H1 (cell line): Measurements from ENCODE around the gene TIFAB. TPM values are rescaled to one million over a fixed set of nuclear protein-coding genes. Genes with fewer than 3 reads are reported as not detected.

Experiments
- CTCF ChIA-PET: fragments of 300-600 bp; sonication (Branson Sonifier 250); formaldehyde crosslinking; loops from one replicate; lab custom pipeline; 2021; ENCODE audit not compliant: partially characterized antibody; lab: Charles Lee
- POLR2A ChIA-PET: fragments of 300-600 bp; sonication (Branson Sonifier 250); formaldehyde crosslinking; loops from one replicate; lab custom pipeline; 2021; ENCODE audit warnings: inconsistent platforms; ENCODE audit not compliant: partially characterized antibody; lab: Charles Lee
- DNase-seq, 2 experiments: peaks; one replicate each; pipeline versions ENCODE4 v3.0.0 to v3.0.0-alpha.2; 2010 to 2022; ENCODE audit warnings: low spot score in 2 of 2, low read depth in 1 of 2, mixed read lengths in 1 of 2
- FAIRE-seq: peaks from 2 replicates; lab custom pipeline; 2011; peaks lifted over from hg19 to GRCh38; lab: Jason Lieb, UNC
- H2AFZ ChIP-seq: 2 replicates; pipeline ENCODE4 v1.8.1; 2012; ENCODE audit warnings: low read length, inconsistent platforms
- H2AK5ac ChIP-seq: 2 replicates; pipeline ENCODE4 v1.6.1; 2013; ENCODE audit warnings: low read depth, low read length
- H2BK120ac ChIP-seq: replicated peaks from 2 replicates; pipeline ENCODE3; 2013; ENCODE audit warnings: low read depth, low read length, inconsistent platforms
- H2BK12ac ChIP-seq: 2 replicates; pipeline ENCODE4 v1.6.1; 2013; ENCODE audit warnings: low read depth, low read length
- H2BK15ac ChIP-seq: 2 replicates; pipeline ENCODE4 v1.6.1; 2013; ENCODE audit warnings: low read length
- H2BK20ac ChIP-seq: 2 replicates; pipeline ENCODE4 v1.6.1; 2013; ENCODE audit warnings: low read length
- H2BK5ac ChIP-seq: 2 replicates; pipeline ENCODE4 v1.6.1; 2013; ENCODE audit warnings: low read depth, low read length
- H3K14ac ChIP-seq: 2 replicates; pipeline ENCODE4 v1.6.1; 2013; ENCODE audit warnings: inconsistent platforms; ENCODE audit not compliant: insufficient read length
- H3K18ac ChIP-seq: 2 replicates; pipeline ENCODE4 v1.6.1; 2013; ENCODE audit warnings: low read length; ENCODE audit errors: extremely low read depth
- H3K23ac ChIP-seq: 2 replicates; pipeline ENCODE4 v1.6.1; 2013; ENCODE audit warnings: inconsistent platforms; ENCODE audit not compliant: insufficient read length
- H3K23me2 ChIP-seq: 2 replicates; pipeline ENCODE4 v1.6.1; 2013; ENCODE audit warnings: low read depth, low read length
- H3K27ac ChIP-seq: 2 replicates; pipeline ENCODE4 v1.6.1; 2011; ENCODE audit warnings: low read depth, low read length, inconsistent platforms
- H3K27me3 ChIP-seq, 4 experiments: replicated peaks in 1 of 4; 1 replicate in 1 of 4; 2 replicates in 3 of 4; pipeline versions ENCODE4 v1.6.1 to v1.8.1; 2011 to 2013; ENCODE audit warnings: low read length in 3 of 4, mild to moderate bottlenecking in 3 of 4, inconsistent platforms in 2 of 4, mixed read lengths in 2 of 4, moderate library complexity in 1 of 4; ENCODE audit not compliant: control insufficient read depth in 3 of 4, insufficient read depth in 3 of 4; ENCODE audit errors: extremely low read depth in 1 of 4
- H3K36me3 ChIP-seq, 4 experiments: 2 replicates each; pipeline versions ENCODE4 v1.6.1 to v1.8.1; 2011 to 2013; ENCODE audit warnings: mild to moderate bottlenecking in 4 of 4, low read length in 3 of 4, moderate library complexity in 2 of 4, control low read depth in 1 of 4, inconsistent platforms in 1 of 4; ENCODE audit not compliant: insufficient read depth in 4 of 4, control insufficient read depth in 2 of 4
- H3K4ac ChIP-seq: replicated peaks from 2 replicates; pipeline ENCODE3; 2013; ENCODE audit warnings: low read length, low read depth, mixed read lengths, inconsistent platforms; ENCODE audit not compliant: insufficient read length
- H3K4me1 ChIP-seq, 4 experiments: replicated peaks in 1 of 4; 1 replicate in 1 of 4; 2 replicates in 3 of 4; pipeline versions ENCODE4 v1.6.1 to v1.8.1; 2011 to 2013; ENCODE audit warnings: low read length in 3 of 4, inconsistent platforms in 2 of 4, mixed read lengths in 1 of 4; ENCODE audit not compliant: insufficient read depth in 4 of 4, control insufficient read depth in 3 of 4
- H3K4me2 ChIP-seq, 2 experiments: 2 replicates each; pipeline versions ENCODE4 v1.6.1 to v1.8.1; 2011 to 2013; ENCODE audit warnings: low read depth in 2 of 2, low read length in 2 of 2, control low read depth in 1 of 2, inconsistent platforms in 1 of 2, mild to moderate bottlenecking in 1 of 2; ENCODE audit not compliant: insufficient read depth in 1 of 2
- H3K4me3 ChIP-seq, 4 experiments: fragments of 200-600, 300-600 bp in 1 of 4; sonication (generic), shearing (Covaris generic), sonication (Bioruptor Twin) in 1 of 4; 2 replicates each; pipeline versions ENCODE4 v1.5.1 to v1.8.1; 2011 to 2016; ENCODE audit warnings: low read length in 4 of 4, low read depth in 3 of 4, control low read depth in 2 of 4, inconsistent platforms in 2 of 4, mild to moderate bottlenecking in 2 of 4, mixed read lengths in 1 of 4, moderate library complexity in 1 of 4; ENCODE audit not compliant: insufficient read depth in 2 of 4; ENCODE audit errors: extremely low read depth in 1 of 4
- H3K56ac ChIP-seq: replicated peaks from 2 replicates; pipeline ENCODE3; 2013; ENCODE audit warnings: low read depth, mild to moderate bottlenecking, mixed read lengths, low read length, inconsistent platforms; ENCODE audit not compliant: insufficient read length
- H3K79me1 ChIP-seq: 2 replicates; pipeline ENCODE4 v1.6.1; 2013; ENCODE audit warnings: low read depth, low read length, control low read depth
- H3K79me2 ChIP-seq, 2 experiments: 2 replicates each; pipeline versions ENCODE4 v1.6.1 to v1.8.1; 2012 to 2013; ENCODE audit warnings: low read length in 2 of 2, mild to moderate bottlenecking in 2 of 2, inconsistent platforms in 1 of 2; ENCODE audit not compliant: insufficient read depth in 2 of 2, control insufficient read depth in 1 of 2
- H3K9ac ChIP-seq, 4 experiments: replicated peaks in 1 of 4; 1 replicate in 1 of 4; 2 replicates in 3 of 4; pipeline versions ENCODE4 v1.6.1 to v1.8.1; 2011 to 2013; ENCODE audit warnings: low read depth in 3 of 4, low read length in 3 of 4, control low read depth in 2 of 4, mild to moderate bottlenecking in 2 of 4, moderate library complexity in 2 of 4, inconsistent platforms in 1 of 4; ENCODE audit errors: extremely low read depth in 1 of 4
- H3K9me3 ChIP-seq, 2 experiments: 2 replicates each; pipeline versions ENCODE4 v1.6.1 to v1.8.1; 2012 to 2013; ENCODE audit warnings: mild to moderate bottlenecking in 2 of 2, moderate library complexity in 2 of 2, control low read depth in 1 of 2, inconsistent platforms in 1 of 2, low read depth in 1 of 2, low read length in 1 of 2, mixed read lengths in 1 of 2; ENCODE audit not compliant: insufficient read depth in 2 of 2
- H4K20me1 ChIP-seq, 2 experiments: replicated peaks in 1 of 2; 2 replicates each; pipeline versions ENCODE3 to v1.8.1; 2011 to 2013; ENCODE audit warnings: inconsistent platforms in 2 of 2, low read length in 2 of 2, mild to moderate bottlenecking in 1 of 2; ENCODE audit not compliant: insufficient read depth in 2 of 2, control insufficient read depth in 1 of 2
- H4K5ac ChIP-seq: 2 replicates; pipeline ENCODE4 v1.6.1; 2013; ENCODE audit warnings: low read length, low read depth, mixed read lengths, inconsistent platforms; ENCODE audit not compliant: insufficient read length
- H4K8ac ChIP-seq: 2 replicates; pipeline ENCODE4 v1.8.0; 2013; ENCODE audit warnings: mild to moderate bottlenecking, moderate library complexity, low read length, inconsistent platforms; ENCODE audit not compliant: insufficient read depth; ENCODE audit errors: extremely low read depth
- H4K91ac ChIP-seq: replicated peaks from 2 replicates; pipeline ENCODE3; 2013; ENCODE audit warnings: low read length, mixed read lengths, inconsistent platforms; ENCODE audit not compliant: insufficient read length
- EGR1 ChIP-seq: IDR thresholded peaks from 2 replicates; pipeline ENCODE4 v1.6.1; 2011; ENCODE audit warnings: low read depth, low read length, borderline replicate concordance
- FOSL1 ChIP-seq: IDR thresholded peaks from 2 replicates; pipeline ENCODE4 v1.6.1; 2011; ENCODE audit warnings: mild to moderate bottlenecking, low read depth, low read length, moderate library complexity; ENCODE audit not compliant: insufficient read depth
- GABPA ChIP-seq: IDR thresholded peaks from 2 replicates; pipeline ENCODE4 v1.6.1; 2011; ENCODE audit warnings: mild to moderate bottlenecking, low read length, moderate library complexity, borderline replicate concordance; ENCODE audit not compliant: insufficient read depth
- MAX ChIP-seq: IDR thresholded peaks from 2 replicates; pipeline ENCODE4 v1.6.1; 2012; ENCODE audit warnings: inconsistent platforms
- NANOG ChIP-seq: IDR thresholded peaks from 2 replicates; pipeline ENCODE4 v1.6.1; 2011; ENCODE audit warnings: low read length, low read depth, mild to moderate bottlenecking, inconsistent platforms; ENCODE audit not compliant: insufficient read depth, poor library complexity, severe bottlenecking
- SP1 ChIP-seq: IDR thresholded peaks from 2 replicates; pipeline ENCODE4 v1.6.1; 2011; ENCODE audit warnings: low read depth, low read length
- SRF ChIP-seq: IDR thresholded peaks from 2 replicates; pipeline ENCODE4 v1.6.1; 2011; ENCODE audit warnings: mild to moderate bottlenecking, low read depth, low read length, moderate library complexity
- TCF12 ChIP-seq: IDR thresholded peaks from 2 replicates; pipeline ENCODE4 v1.6.1; 2011; ENCODE audit warnings: low read depth, mild to moderate bottlenecking, low read length
- YY1 ChIP-seq: IDR thresholded peaks from 2 replicates; pipeline ENCODE4 v1.6.1; 2011; ENCODE audit warnings: low read depth, mild to moderate bottlenecking, low read length
- WGBS, 2 experiments: shearing (Covaris generic) in 1 of 2; methylation state at CpG; one replicate each; pipeline versions ENCODE4 v1.1.6 to v1.1.7; 2013 to 2015; ENCODE audit warnings: low lambda C conversion rate in 2 of 2, mixed read lengths in 2 of 2, inconsistent platforms in 1 of 2, low coverage in 1 of 2, missing lambda C conversion rate in 1 of 2; ENCODE audit not compliant: insufficient replicate concordance in 2 of 2, insufficient coverage in 1 of 2, insufficient read length in 1 of 2; ENCODE audit errors: extremely low coverage in 1 of 2, missing lambda C conversion rate in 1 of 2; 5-methylcytosine and 5-hydroxymethylcytosine counted together
- polyA plus RNA-seq, 7 experiments: library from polyadenylated mRNA; depleted of rRNA in 3 of 7; stranded (reverse) in 5 of 7; unstranded in 2 of 7; fragments of >200 nt in 5 of 7; fragments of 200-250 nt in 2 of 7; gene quantifications; 1 replicate in 5 of 7; 2 replicates in 1 of 7; 4 replicates in 1 of 7; pipeline versions ENCODE4 v1.2.1 to v1.2.3, GENCODE V29; 2011 to 2013; ENCODE audit warnings: missing spikeins in 2 of 7, mixed read lengths in 2 of 7
- total RNA-seq: library from RNA; stranded (reverse); fragmentation: NEBNext Ultra II Directional; extraction: Animal tissue kit (Norgen Biotek cat#: 25700); gene quantifications from 2 replicates; pipeline ENCODE4 v1.2.1, GENCODE V29; 2021
- TF ChIP-seq, protein P1 (sequence below), 3 experiments: IDR thresholded peaks; 1 replicate in 2 of 3; 2 replicates in 1 of 3; pipeline versions ENCODE4 v1.5.1 to v1.6.1; 2011; ENCODE audit warnings: low read length in 3 of 3, mild to moderate bottlenecking in 3 of 3, inconsistent platforms in 2 of 3, low read depth in 1 of 3, moderate library complexity in 1 of 3; ENCODE audit not compliant: insufficient read depth in 1 of 3; ENCODE audit errors: control extremely low read depth in 1 of 3

Gene TIFAB
- total and polyA plus RNA-seq, 2 of the 8 experiments (the other 6 are each of a cell fraction or from before 2014, with no cell fraction given): not detected

DNA sequence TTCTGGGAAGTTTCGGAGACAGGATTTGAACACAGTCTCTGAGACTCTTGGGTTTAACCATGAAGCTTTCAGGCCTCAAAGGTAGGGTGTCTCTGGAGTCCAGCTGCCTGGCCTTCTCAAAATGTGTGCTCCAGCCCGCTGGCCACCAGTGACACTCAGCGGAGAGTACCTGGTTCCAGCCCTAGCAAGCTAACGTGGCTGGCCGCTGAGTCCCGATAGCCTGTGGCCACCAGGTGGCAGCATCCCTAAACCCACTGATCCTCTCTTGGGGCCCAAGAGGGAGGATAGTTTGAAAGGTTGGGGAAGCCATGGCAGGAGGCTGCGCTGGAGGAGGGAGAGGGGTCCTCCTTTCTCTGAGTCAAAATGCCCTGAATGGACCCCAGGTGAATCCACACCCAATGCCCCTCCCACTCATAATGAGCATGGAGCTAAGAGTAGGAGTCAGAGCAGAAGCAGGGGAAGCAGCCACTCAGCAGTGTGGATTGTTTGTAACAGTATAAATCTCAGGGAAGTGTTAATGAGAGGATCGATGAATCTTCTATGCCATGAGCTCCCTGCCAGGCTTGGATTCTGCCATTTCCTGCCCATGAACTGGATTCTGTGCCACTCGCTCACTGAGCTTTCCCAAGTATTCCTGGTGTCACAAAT lies 5.4 kb upstream of the TIFAB start:
- H2AFZ ChIP-seq: peak overlapping the region; percentile 82
- 55% methylated on average over 8 of the region's 9 CpGs; no CpG with 5 or more reads in 1 of the 2 experiments for WGBS, 2 experiments
- no peak overlapping the region for H3K9ac ChIP-seq
- H2AK5ac ChIP-seq: no peak overlapping the region
- H3K23me2 ChIP-seq: no peaks in the 10 kb centered on the region
- H4K91ac ChIP-seq: no peak overlapping the region
- H2BK5ac ChIP-seq: no peak overlapping the region
- H3K79me2 ChIP-seq: no peaks in the 10 kb centered on the region
- FAIRE-seq (no peak), DNase-seq (peak; percentile 25 to 90)
- H3K36me3 ChIP-seq: no peaks in the 10 kb centered on the region
- CTCF ChIA-PET: interaction anchor here (0.5 to 21.6 kb wide), 39 partner anchors 8 to 619 kb away, joined by 3 to 778 read pairs (median 4); partner anchors contain the start of genes DCANP1, SLC25A48 and TIFAB
- H2BK120ac ChIP-seq: no peak overlapping the region
- POLR2A ChIA-PET: interaction anchor here (0.8 kb wide), 1 partner anchor 280 kb away, joined by 3 read pairs; no protein-coding TSS in a partner anchor
- no peak overlapping the region for H2BK15ac ChIP-seq
- no peak overlapping the region for H3K18ac ChIP-seq
- H2BK20ac ChIP-seq: peak overlapping the region; percentile 90; the same call in 1 of the 2 replicates
- no peak overlapping the region for H3K14ac ChIP-seq
- H3K4me2 ChIP-seq: no peak overlapping the region
- no peak overlapping the region for H3K4me3 ChIP-seq
- no peak overlapping the region for H4K8ac ChIP-seq
- no peak overlapping the region for H3K56ac ChIP-seq
- H3K4me1 ChIP-seq: no peaks in the 10 kb centered on the region
- no peaks in the 10 kb centered on the region for H3K79me1 ChIP-seq
- no peak overlapping the region for H3K23ac ChIP-seq
- H3K9me3 ChIP-seq: no peaks in the 10 kb centered on the region
- H3K27ac ChIP-seq: no peak overlapping the region
- H2BK12ac ChIP-seq: no peak overlapping the region
- H4K20me1 ChIP-seq: peaks cover 0 to 3% of the 10 kb centered on the region in 2 experiments
- H3K4ac ChIP-seq: no peak overlapping the region
- no peak overlapping the region for H4K5ac ChIP-seq
- peaks cover 0 to 14% (median 4%) of the 10 kb centered on the region in 4 experiments; a peak in 4 of 7 replicates for H3K27me3 ChIP-seq
- TF ChIP-seq EGR1: no peak
- TF ChIP-seq TCF12: no peak
- no peak for TF ChIP-seq SP1
- TF ChIP-seq SRF: no peak
- TF ChIP-seq, protein P1, sequence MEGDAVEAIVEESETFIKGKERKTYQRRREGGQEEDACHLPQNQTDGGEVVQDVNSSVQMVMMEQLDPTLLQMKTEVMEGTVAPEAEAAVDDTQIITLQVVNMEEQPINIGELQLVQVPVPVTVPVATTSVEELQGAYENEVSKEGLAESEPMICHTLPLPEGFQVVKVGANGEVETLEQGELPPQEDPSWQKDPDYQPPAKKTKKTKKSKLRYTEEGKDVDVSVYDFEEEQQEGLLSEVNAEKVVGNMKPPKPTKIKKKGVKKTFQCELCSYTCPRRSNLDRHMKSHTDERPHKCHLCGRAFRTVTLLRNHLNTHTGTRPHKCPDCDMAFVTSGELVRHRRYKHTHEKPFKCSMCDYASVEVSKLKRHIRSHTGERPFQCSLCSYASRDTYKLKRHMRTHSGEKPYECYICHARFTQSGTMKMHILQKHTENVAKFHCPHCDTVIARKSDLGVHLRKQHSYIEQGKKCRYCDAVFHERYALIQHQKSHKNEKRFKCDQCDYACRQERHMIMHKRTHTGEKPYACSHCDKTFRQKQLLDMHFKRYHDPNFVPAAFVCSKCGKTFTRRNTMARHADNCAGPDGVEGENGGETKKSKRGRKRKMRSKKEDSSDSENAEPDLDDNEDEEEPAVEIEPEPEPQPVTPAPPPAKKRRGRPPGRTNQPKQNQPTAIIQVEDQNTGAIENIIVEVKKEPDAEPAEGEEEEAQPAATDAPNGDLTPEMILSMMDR (IDR thresholded peaks at IDR 0.05; ENCODE audit: control extremely low read depth in 1 of 3, insufficient read depth in 1 of 3, low read depth in 1 of 3, low read length in 3 of 3): peak; percentile 88 to 98 (median 96)
- TF ChIP-seq MAX: peak; percentile 41; the same call in 1 of the 2 replicates
- TF ChIP-seq GABPA: 0 out of 2 replicates have a peak, but pooled peaks have one; percentile 22
- peak; percentile 70 for TF ChIP-seq YY1
- TF ChIP-seq NANOG: no peak
- no peak for TF ChIP-seq FOSL1
